ENCODE results near the gene STK32A. TPM values are rescaled to one million over a fixed set of nuclear protein-coding genes. Genes with fewer than 3 reads are reported as not detected.

The STK32A gene
- total and polyA plus RNA-seq, 5 experiments from 2014 or later, result not detected

GRCh38 chr5:147427521-147428401, 192.9 kb downstream of the STK32A start:
- Mint-ChIP-seq H3K27me3 (peaks cover 3 to 13% (median 9%) of the 10 kb centered on the region in 5 donors), H3K4me1 (no peaks in the 10 kb centered on the region), H3K9me3 (no peaks in the 10 kb centered on the region), H3K4me3 (no peak overlapping the region), H3K27ac (peak overlapping the region in 1 of 10 donors; percentile 1), H3K36me3 (no peaks in the 10 kb centered on the region)
- ATAC-seq, result no peak
- no peak for DNase-seq
- POLR2A ChIA-PET, result no interaction called here

GRCh38 chr5:147430628-147431027, 195.8 kb downstream of the STK32A start:
- H3K4me1 Mint-ChIP-seq, result no peaks in the 10 kb centered on the region
- POLR2A ChIA-PET, result no interaction called here
- no peak overlapping the region for H3K4me3 Mint-ChIP-seq
- H3K9me3 Mint-ChIP-seq, result no peaks in the 10 kb centered on the region
- no peak for DNase-seq
- no peak for ATAC-seq
- peaks cover 3 to 22% (median 8%) of the 10 kb centered on the region in 5 donors for H3K27me3 Mint-ChIP-seq
- H3K36me3 Mint-ChIP-seq, result no peaks in the 10 kb centered on the region
- no peak overlapping the region for H3K27ac Mint-ChIP-seq

GRCh38 chr5:147431586-147431985, 196.8 kb downstream of the STK32A start:
- Mint-ChIP-seq H3K4me3 (no peak overlapping the region), H3K9me3 (no peaks in the 10 kb centered on the region), H3K27ac (no peak overlapping the region), H3K27me3 (peaks cover 3 to 22% (median 6%) of the 10 kb centered on the region in 5 donors), H3K36me3 (no peaks in the 10 kb centered on the region), H3K4me1 (no peaks in the 10 kb centered on the region)
- DNase-seq (no peak), ATAC-seq (no peak)
- POLR2A ChIA-PET, result no interaction called here

GRCh38 chr5:147432323-147432722, 197.5 kb downstream of the STK32A start:
- no peak overlapping the region for H3K27ac Mint-ChIP-seq
- no peak overlapping the region for H3K4me3 Mint-ChIP-seq
- ATAC-seq (no peak), DNase-seq (no peak)
- H3K27me3 Mint-ChIP-seq, result peaks cover 3 to 22% (median 6%) of the 10 kb centered on the region in 5 donors
- H3K36me3 Mint-ChIP-seq, result no peaks in the 10 kb centered on the region
- no peaks in the 10 kb centered on the region for H3K9me3 Mint-ChIP-seq
- POLR2A ChIA-PET, result no interaction called here
- H3K4me1 Mint-ChIP-seq, result no peaks in the 10 kb centered on the region

- Mint-ChIP-seq H3K4me1 (no peaks in the 10 kb centered on the region), H3K9me3 (no peaks in the 10 kb centered on the region), H3K4me3 (no peak overlapping the region), H3K27me3 (peaks cover 2 to 22% (median 4%) of the 10 kb centered on the region in 5 donors), H3K36me3 (no peaks in the 10 kb centered on the region), H3K27ac (no peak overlapping the region)
- ATAC-seq (no peak), DNase-seq (no peak)
- POLR2A ChIA-PET, result no interaction called here
Observed at GRCh38 chr5:147434049-147434448, 199.2 kb downstream of the STK32A start.

- DNase-seq (no peak), ATAC-seq (no peak)
- Mint-ChIP-seq H3K36me3 (no peaks in the 10 kb centered on the region), H3K4me3 (no peak overlapping the region), H3K9me3 (no peaks in the 10 kb centered on the region), H3K27ac (no peak overlapping the region), H3K27me3 (peaks cover 2 to 20% (median 3%) of the 10 kb centered on the region in 5 donors), H3K4me1 (no peaks in the 10 kb centered on the region)
- POLR2A ChIA-PET, result no interaction called here
Observed at GRCh38 chr5:147436596-147436995, 201.8 kb downstream of the STK32A start.

GRCh38 chr5:147437161-147437596, 202.4 kb downstream of the STK32A start:
- Mint-ChIP-seq H3K9me3 (no peaks in the 10 kb centered on the region), H3K27me3 (peaks cover 2 to 26% (median 3%) of the 10 kb centered on the region in 5 donors), H3K4me3 (no peak overlapping the region), H3K27ac (no peak overlapping the region), H3K36me3 (no peaks in the 10 kb centered on the region), H3K4me1 (no peaks in the 10 kb centered on the region)
- no peak for DNase-seq
- ATAC-seq, result no peak
- POLR2A ChIA-PET, result no interaction called here
